GM23338 (cell line): ENCODE measurements around the gene CD82.

Experiments
- CREB1 ChIP-seq: fragments of 250-450 bp; sonication (Bioruptor Pico); IDR thresholded peaks from 2 replicates; pipeline ENCODE4 v1.5.0; 2020; ENCODE audit warnings: low read depth, mild to moderate bottlenecking, moderate library complexity
- CTCF ChIP-seq, 2 experiments: fragments of 200-600 bp in 1 of 2; sonication (generic) in 1 of 2; conservative IDR thresholded peaks; 2 replicates each; pipeline versions ENCODE4 v1.5.1 to v1.6.1; 2016 to 2017; ENCODE audit warnings: antibody characterized with exemption in 2 of 2, low read depth in 2 of 2, mild to moderate bottlenecking in 2 of 2, moderate library complexity in 1 of 2
- ETS1 ChIP-seq: IDR thresholded peaks from 2 replicates; pipeline ENCODE4 v1.6.1; 2016; ENCODE audit warnings: antibody characterized with exemption
- EZH2 ChIP-seq: fragments of 200-600 bp; sonication (generic); IDR thresholded peaks from one replicate; pipeline ENCODE4 v1.8.0; 2017; ENCODE audit warnings: antibody characterized with exemption, mild to moderate bottlenecking, low read depth; ENCODE audit not compliant: unreplicated experiment
- EZH2phosphoT487 ChIP-seq: fragments of 200-600 bp; sonication (generic); IDR thresholded peaks from one replicate; pipeline ENCODE4 v1.8.1; 2018; ENCODE audit warnings: antibody characterized with exemption; ENCODE audit not compliant: unreplicated experiment
- JUNB ChIP-seq: IDR thresholded peaks from one replicate; pipeline ENCODE4 v1.6.1; 2016; ENCODE audit warnings: antibody characterized with exemption; ENCODE audit not compliant: unreplicated experiment
- NANOG ChIP-seq: IDR thresholded peaks from 2 replicates; pipeline ENCODE4 v1.6.1; 2016; ENCODE audit warnings: antibody characterized with exemption, borderline replicate concordance
- POLR2AphosphoS5 ChIP-seq: IDR thresholded peaks from 2 replicates; pipeline ENCODE4 v1.6.1; 2016; ENCODE audit warnings: antibody characterized with exemption, low read depth
- REST ChIP-seq: IDR thresholded peaks from one replicate; pipeline ENCODE4 v1.6.1; 2018; ENCODE audit warnings: antibody characterized with exemption; ENCODE audit not compliant: unreplicated experiment
- ZNF114 ChIP-seq: fragments of 250-450 bp; sonication (Bioruptor Pico); IDR thresholded peaks from 2 replicates; pipeline ENCODE4 v1.5.0; 2020; ENCODE audit warnings: mild to moderate bottlenecking, moderate library complexity
- ZNF331 ChIP-seq: fragments of 250-450 bp; sonication (Bioruptor Pico); IDR thresholded peaks from 2 replicates; pipeline ENCODE4 v1.5.0; 2020; ENCODE audit warnings: low read depth, mild to moderate bottlenecking, moderate library complexity
- ZNF462 ChIP-seq: fragments of 250-450 bp; sonication (Bioruptor Pico); IDR thresholded peaks from 2 replicates; pipeline ENCODE4 v1.5.0; 2020; ENCODE audit warnings: mild to moderate bottlenecking, moderate library complexity

GRCh38 chr11:44600261-44600660 is 34.8 kb downstream of the CD82 start:
- TF ChIP-seq CTCF (conservative IDR thresholded peaks at IDR 0.05; ENCODE audit: low read depth in 2 of 2), result no peak
- no peak for TF ChIP-seq EZH2phosphoT487
- no peak for TF ChIP-seq POLR2AphosphoS5
- no peak for TF ChIP-seq EZH2
- TF ChIP-seq ZNF331 (CRISPR knock-in tag), result no peak
- TF ChIP-seq JUNB, result no peak
- TF ChIP-seq REST, result no peak
- no peak for TF ChIP-seq CREB1 (CRISPR knock-in tag)
- no peak for TF ChIP-seq ZNF462
- no peak for TF ChIP-seq ZNF114 (CRISPR knock-in tag)
- TF ChIP-seq ETS1, result no peak
- no peak for TF ChIP-seq NANOG
